GM12872 (cell line): ENCODE data around the gene LRRC55.

ENCODE experiments used
- CTCF ChIP-seq: IDR thresholded peaks from 3 replicates; pipeline ENCODE4 v1.5.1; 2011; ENCODE audit warnings: low read depth, mild to moderate bottlenecking, low read length, moderate library complexity; ENCODE audit not compliant: insufficient read depth

The LRRC55 gene

GRCh38 chr11:57192316-57192715 lies 10.6 kb downstream of the LRRC55 start:
- no peak for TF ChIP-seq CTCF

DNA sequence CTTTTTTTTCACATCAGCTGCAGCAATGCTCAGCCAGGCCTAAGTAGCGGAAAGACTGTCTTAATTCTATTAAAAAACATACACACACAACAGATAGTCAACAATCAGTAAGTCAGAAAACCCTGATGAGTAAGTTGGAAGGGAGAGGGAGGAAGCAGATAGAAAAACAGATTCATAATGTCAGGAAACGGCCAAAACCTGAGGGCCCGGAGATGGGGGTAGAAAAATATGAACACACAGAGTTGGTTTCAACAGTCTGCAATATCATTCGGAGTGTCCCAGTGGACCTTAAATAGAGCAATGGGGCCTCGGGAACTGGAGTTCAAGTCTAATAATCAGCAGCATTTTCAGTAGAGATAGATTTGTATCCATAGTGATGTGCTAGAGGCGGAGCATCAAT lies 14.8 kb downstream of the LRRC55 start:
- TF ChIP-seq CTCF: no peak

DNA sequence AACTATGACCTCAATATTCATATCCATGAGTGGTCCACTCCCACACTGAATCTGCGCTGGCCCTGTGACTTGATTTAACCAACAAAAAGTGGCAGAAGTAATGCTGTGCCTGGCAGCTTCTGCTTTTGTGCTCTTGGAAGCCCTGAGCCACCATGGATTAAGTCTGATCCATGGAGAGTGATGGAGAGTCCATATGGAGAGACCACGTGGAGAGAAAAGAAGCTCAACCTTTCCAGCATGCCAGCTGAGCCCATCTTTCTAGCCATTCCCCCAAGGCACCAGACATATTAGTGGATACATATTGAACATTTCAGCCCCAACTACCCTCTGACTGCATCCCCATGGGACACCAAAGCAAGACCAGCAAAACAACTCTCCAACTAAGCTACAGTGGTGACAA lies 16.0 kb downstream of the LRRC55 start:
- TF ChIP-seq CTCF: no peak

- TF ChIP-seq CTCF: no peak
Observed at GRCh38 chr11:57199330-57199729, 17.6 kb downstream of the LRRC55 start.

- no peak for TF ChIP-seq CTCF
Observed at GRCh38 chr11:57200917-57201316, 19.2 kb downstream of the LRRC55 start.

- TF ChIP-seq CTCF: no peak
Observed at GRCh38 chr11:57202281-57202680, 20.5 kb downstream of the LRRC55 start.

GRCh38 chr11:57203359-57203758 lies 21.6 kb downstream of the LRRC55 start:
- TF ChIP-seq CTCF: no peak
